Endothelial cell (in vitro differentiated cells): ENCODE measurements around the gene USP38. TPM values are rescaled to one million over a fixed set of nuclear protein-coding genes. Genes with fewer than 3 reads are reported as not detected.

Source experiments
- DNase-seq: peaks from one replicate; pipeline ENCODE4 v3.0.0; 2021; ENCODE audit warnings: low spot score
- H3K27ac Mint-ChIP-seq: one replicate; pipeline ENCODE4 v1.8.0; 2021; ENCODE audit warnings: mixed read lengths, inconsistent platforms; ENCODE audit not compliant: unreplicated experiment
- H3K27me3 Mint-ChIP-seq: one replicate; pipeline ENCODE4 v1.8.0; 2021; ENCODE audit warnings: mild to moderate bottlenecking, moderate library complexity, mixed read lengths, inconsistent platforms; ENCODE audit not compliant: unreplicated experiment
- H3K36me3 Mint-ChIP-seq: one replicate; pipeline ENCODE4 v1.8.0; 2021; ENCODE audit warnings: mild to moderate bottlenecking, low read depth, mixed read lengths, inconsistent platforms; ENCODE audit not compliant: unreplicated experiment
- H3K4me1 Mint-ChIP-seq: one replicate; pipeline ENCODE4 v1.8.0; 2021; ENCODE audit warnings: mild to moderate bottlenecking, mixed read lengths, inconsistent platforms; ENCODE audit not compliant: unreplicated experiment
- H3K4me3 Mint-ChIP-seq: one replicate; pipeline ENCODE4 v1.8.0; 2021; ENCODE audit warnings: mild to moderate bottlenecking, mixed read lengths, inconsistent platforms; ENCODE audit not compliant: unreplicated experiment
- H3K9me3 Mint-ChIP-seq: one replicate; pipeline ENCODE4 v1.8.0; 2021; ENCODE audit warnings: mixed read lengths, inconsistent platforms; ENCODE audit not compliant: unreplicated experiment
- total RNA-seq: library from RNA; stranded (reverse); fragmentation: NEBNext Ultra II Directional; extraction: Animal tissue kit (Norgen Biotek cat#: 25700); gene quantifications from one replicate; pipeline ENCODE4 v1.2.1, GENCODE V29; 2021; ENCODE audit not compliant: unreplicated experiment
- TF ChIP-seq, protein P1 (sequence below): fragments of 200-600 bp; sonication (generic); IDR thresholded peaks from one replicate; pipeline ENCODE4 v1.5.0; 2021; ENCODE audit warnings: antibody characterized with exemption; ENCODE audit not compliant: unreplicated experiment

USP38 gene
- total RNA-seq, 1 donor from 2014 or later = 19.4 TPM

DNA sequence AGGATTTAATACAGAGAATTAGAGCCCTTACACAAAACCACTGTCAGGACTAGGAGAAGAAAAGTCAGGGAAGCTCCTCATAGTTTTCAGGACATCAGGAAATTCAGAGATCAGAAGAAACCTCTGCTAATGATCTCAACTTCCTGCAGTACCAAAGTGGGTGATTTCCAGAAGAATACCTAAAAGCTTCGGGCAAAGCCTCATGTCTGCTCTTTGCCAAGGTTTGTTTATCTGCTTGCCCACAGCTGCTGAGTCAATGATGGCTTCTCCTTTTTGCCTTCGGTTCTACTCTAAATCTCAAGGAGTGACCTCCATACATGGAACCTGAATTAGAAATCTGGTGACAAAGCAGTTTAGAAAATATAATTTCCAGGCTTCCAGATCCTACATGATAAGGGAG lies 68.4 kb downstream of the USP38 start:
- Mint-ChIP-seq H3K9me3 (no peaks in the 10 kb centered on the region), H3K27me3 (no peaks in the 10 kb centered on the region), H3K4me3 (no peak overlapping the region), H3K27ac (no peak overlapping the region), H3K36me3 (no peaks in the 10 kb centered on the region), H3K4me1 (peaks cover 10% of the 10 kb centered on the region)
- no peak for DNase-seq
- TF ChIP-seq, protein P1, sequence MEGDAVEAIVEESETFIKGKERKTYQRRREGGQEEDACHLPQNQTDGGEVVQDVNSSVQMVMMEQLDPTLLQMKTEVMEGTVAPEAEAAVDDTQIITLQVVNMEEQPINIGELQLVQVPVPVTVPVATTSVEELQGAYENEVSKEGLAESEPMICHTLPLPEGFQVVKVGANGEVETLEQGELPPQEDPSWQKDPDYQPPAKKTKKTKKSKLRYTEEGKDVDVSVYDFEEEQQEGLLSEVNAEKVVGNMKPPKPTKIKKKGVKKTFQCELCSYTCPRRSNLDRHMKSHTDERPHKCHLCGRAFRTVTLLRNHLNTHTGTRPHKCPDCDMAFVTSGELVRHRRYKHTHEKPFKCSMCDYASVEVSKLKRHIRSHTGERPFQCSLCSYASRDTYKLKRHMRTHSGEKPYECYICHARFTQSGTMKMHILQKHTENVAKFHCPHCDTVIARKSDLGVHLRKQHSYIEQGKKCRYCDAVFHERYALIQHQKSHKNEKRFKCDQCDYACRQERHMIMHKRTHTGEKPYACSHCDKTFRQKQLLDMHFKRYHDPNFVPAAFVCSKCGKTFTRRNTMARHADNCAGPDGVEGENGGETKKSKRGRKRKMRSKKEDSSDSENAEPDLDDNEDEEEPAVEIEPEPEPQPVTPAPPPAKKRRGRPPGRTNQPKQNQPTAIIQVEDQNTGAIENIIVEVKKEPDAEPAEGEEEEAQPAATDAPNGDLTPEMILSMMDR = no peak

DNA sequence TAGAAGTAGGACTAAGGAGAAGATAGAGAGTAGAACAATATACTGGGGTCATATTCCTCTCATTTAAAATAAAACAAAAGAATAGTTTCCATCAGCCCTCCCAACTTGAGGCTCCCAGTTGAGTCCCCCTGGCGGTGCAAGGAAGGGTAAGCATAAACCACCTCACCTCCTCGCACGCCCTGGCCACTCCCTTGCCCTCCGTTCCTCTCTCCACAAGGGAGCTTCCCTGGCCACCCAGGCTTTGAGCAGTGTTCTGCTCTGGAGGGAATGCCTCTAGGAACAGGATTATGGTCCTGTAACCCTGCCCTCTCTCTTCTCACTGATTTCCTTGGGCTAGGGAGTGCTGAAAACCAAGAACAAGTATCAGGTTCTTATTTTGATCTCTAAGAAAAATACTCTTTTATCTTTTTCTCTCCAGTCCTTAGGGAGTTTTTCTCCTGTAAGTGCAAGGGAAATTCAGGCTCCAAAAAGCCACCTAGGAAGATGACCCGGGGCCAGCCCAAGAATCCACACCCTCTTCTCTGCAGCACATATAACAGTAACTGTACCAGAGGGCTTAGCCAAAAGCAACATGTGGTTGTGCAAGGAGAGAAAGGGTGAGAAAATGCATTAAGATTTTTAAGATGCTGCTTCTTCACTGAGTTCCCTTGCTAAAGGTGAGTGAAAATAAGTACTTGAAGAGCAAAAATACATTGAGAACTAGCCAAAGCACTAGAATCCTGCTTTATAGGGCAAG lies 69.9 kb downstream of the USP38 start:
- H3K36me3 Mint-ChIP-seq = no peaks in the 10 kb centered on the region
- H3K9me3 Mint-ChIP-seq = no peaks in the 10 kb centered on the region
- no peak for DNase-seq
- no peaks in the 10 kb centered on the region for H3K27me3 Mint-ChIP-seq
- TF ChIP-seq, protein P1 = no peak
- no peak overlapping the region for H3K27ac Mint-ChIP-seq
- H3K4me3 Mint-ChIP-seq = no peak overlapping the region
- H3K4me1 Mint-ChIP-seq = peaks cover 10% of the 10 kb centered on the region

DNA sequence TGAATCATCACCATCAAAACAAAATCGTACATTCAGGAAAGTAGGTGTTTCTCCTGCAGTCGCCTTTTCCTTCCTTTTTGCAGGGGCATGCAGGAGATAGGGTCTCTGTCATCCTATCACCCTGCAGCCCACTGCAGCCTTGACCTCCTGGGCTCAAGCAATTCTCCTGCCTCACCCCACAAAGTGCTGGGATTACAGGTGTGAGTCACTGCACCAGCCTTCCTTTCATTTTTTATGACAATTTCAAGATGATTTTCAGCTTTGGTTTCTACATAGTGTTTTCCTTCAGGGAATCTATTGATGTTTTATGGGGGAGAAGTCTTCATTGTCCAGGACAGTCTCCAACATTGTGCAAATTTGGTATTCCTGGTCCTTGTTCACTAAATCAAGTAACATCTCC lies 71.7 kb downstream of the USP38 start:
- no peak overlapping the region for H3K27ac Mint-ChIP-seq
- no peak overlapping the region for H3K4me3 Mint-ChIP-seq
- H3K36me3 Mint-ChIP-seq = no peaks in the 10 kb centered on the region

DNA sequence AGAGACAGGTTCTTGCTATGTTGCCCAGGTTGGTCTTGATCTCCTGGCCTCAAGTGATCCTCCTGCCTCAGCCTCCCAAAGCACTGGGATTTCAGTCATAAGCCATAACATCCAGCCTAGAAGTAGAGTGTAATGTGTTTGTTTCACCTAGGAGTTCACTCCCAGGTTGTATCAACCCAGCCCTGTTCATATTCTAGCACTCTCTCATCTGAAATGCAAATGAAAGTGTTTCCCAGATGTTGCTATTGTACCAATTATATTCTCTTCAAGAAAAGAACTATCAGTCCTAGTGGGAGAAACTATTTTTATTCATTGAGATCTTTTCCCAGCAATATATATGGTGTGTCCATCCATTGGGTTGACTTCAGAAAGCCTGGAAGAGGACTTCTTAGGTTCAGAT lies 72.6 kb downstream of the USP38 start:
- DNase-seq = no peak
- Mint-ChIP-seq H3K27me3 (no peaks in the 10 kb centered on the region), H3K9me3 (no peaks in the 10 kb centered on the region), H3K4me3 (no peak overlapping the region), H3K27ac (no peak overlapping the region), H3K36me3 (no peaks in the 10 kb centered on the region), H3K4me1 (no peaks in the 10 kb centered on the region)
- TF ChIP-seq, protein P1 = no peak

More for the DNA sequence above, 71.7 kb downstream of the USP38 start:
- DNase-seq = no peak
- Mint-ChIP-seq H3K9me3 (no peaks in the 10 kb centered on the region), H3K27me3 (no peaks in the 10 kb centered on the region), H3K4me1 (peaks cover under 1% of the 10 kb centered on the region)
- TF ChIP-seq, protein P1 = no peak

DNA sequence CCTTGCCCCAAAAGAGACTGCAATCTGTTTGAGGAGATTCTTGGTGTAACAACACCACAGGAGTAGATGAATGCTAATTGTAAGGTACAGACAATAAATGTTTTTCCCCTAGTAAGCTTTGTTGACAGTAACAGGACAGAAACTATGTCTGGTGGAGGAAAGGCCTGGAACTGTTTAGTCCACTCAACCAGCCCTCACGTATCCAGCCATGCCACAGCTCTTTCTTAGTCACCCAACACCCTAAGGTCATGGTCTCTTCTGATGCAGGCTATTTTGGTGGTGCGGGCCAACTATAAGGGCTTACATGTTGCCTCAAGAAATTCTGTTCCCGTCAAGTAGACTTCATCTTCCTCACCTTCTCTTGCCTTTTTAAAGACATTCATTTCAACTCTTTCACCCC lies 76.0 kb downstream of the USP38 start:
- Mint-ChIP-seq H3K4me1 (no peaks in the 10 kb centered on the region), H3K27ac (no peak overlapping the region), H3K36me3 (no peaks in the 10 kb centered on the region), H3K9me3 (no peaks in the 10 kb centered on the region), H3K4me3 (no peak overlapping the region), H3K27me3 (no peaks in the 10 kb centered on the region)
- TF ChIP-seq, protein P1 = no peak
- DNase-seq = no peak
